Upper lobe of left lung (tissue), 6 donors: Measurements from ENCODE around the gene FGF1. TPM values are rescaled to one million over a fixed set of nuclear protein-coding genes. Genes with fewer than 3 reads are reported as not detected.
A peak's percentile ranks its signal among the peaks of the same experiment; 100 is the strongest.

ENCODE experiments used
- ATAC-seq, 2 donors: fragments of 200-7000 bp; cut with Tn5 transposase; one replicate each; pipeline ENCODE4 v1.9.1; 2022; ENCODE audit warnings: mild to moderate bottlenecking in 2 of 2, moderate library complexity in 2 of 2; ENCODE audit not compliant: low FRiP score in 2 of 2
- DNase-seq, 2 donors: peaks; one replicate each; pipeline ENCODE4 v3.0.0-alpha.2; 2019 to 2020
- H3K27ac ChIP-seq, 4 donors: fragments of 200-600 bp; sonication (generic); one replicate each; pipeline ENCODE4 v1.5.1; 2016 to 2019
- H3K27me3 ChIP-seq, 4 donors: fragments of 200-600 bp; sonication (generic); one replicate each; pipeline ENCODE4 v1.5.1; 2017 to 2019
- H3K36me3 ChIP-seq, 4 donors: fragments of 200-600 bp; sonication (generic); one replicate each; pipeline ENCODE4 v1.5.1; 2016 to 2019
- H3K4me1 ChIP-seq, 4 donors: fragments of 200-600 bp; sonication (generic); one replicate each; pipeline ENCODE4 v1.5.1; 2018 to 2019
- H3K4me3 ChIP-seq, 4 donors: fragments of 200-600 bp; sonication (generic); one replicate each; pipeline ENCODE4 v1.5.1; 2017 to 2019; ENCODE audit warnings: mild to moderate bottlenecking in 2 of 4, moderate library complexity in 1 of 4
- H3K9me3 ChIP-seq, 4 donors: fragments of 200-600 bp; sonication (generic); one replicate each; pipeline ENCODE4 v1.5.1; 2018 to 2019
- CTCF ChIP-seq, 6 experiments: fragments of 450-650 bp in 4 of 6; fragments of 200-600 bp in 2 of 6; sonication (generic) in 2 of 6; IDR thresholded peaks; one replicate each; pipeline ENCODE4 v1.5.1; 2016 to 2019; ENCODE audit warnings: antibody characterized with exemption in 6 of 6
- EP300 ChIP-seq, 4 donors: sonication (generic); formaldehyde crosslinking; IDR thresholded peaks; one replicate each; pipeline ENCODE4 v1.5.1; 2017; ENCODE audit warnings: antibody characterized with exemption in 4 of 4, control low read depth in 2 of 4
- POLR2A ChIP-seq, 4 donors: fragments of 450-650 bp; IDR thresholded peaks; one replicate each; pipeline ENCODE4 v1.5.1; 2016 to 2017; ENCODE audit warnings: antibody characterized with exemption in 4 of 4, mild to moderate bottlenecking in 2 of 4
- POLR2AphosphoS5 ChIP-seq, 2 donors: sonication (generic); formaldehyde crosslinking; IDR thresholded peaks; one replicate each; pipeline ENCODE4 v1.5.1; 2017; ENCODE audit warnings: antibody characterized with exemption in 2 of 2
- WGBS, 2 donors: methylation state at CpG; one replicate each; pipeline ENCODE4 v1.1.5; 2017 to 2018; 5-methylcytosine and 5-hydroxymethylcytosine counted together
- total RNA-seq, 6 donors: library from RNA; depleted of rRNA in 4 of 6; stranded (reverse); fragments of >200 nt in 4 of 6; gene quantifications; one replicate each; pipeline versions ENCODE4 v1.1.0 to v1.2.1, GENCODE V29; 2016 to 2021
- donor health status: DM: no; HTN: no; CAD: no; lungs with moderate emphysema.
- donor health status: DM: no; HTN: yes; CAD: no; lungs with severe emphysema.

Gene FGF1
- total RNA-seq, 6 donors from 2014 or later = 0.63 to 1.3 (median 0.77) TPM; not detected in 2

- H3K4me1 ChIP-seq = peaks cover 0 to 20% (median 6%) of the 10 kb centered on the region in 4 donors
- WGBS, 2 donors = 69 to 71% methylated on average over 7 of the region's 7 CpGs
- peak in 1 of 4 donors; percentile 63 for TF ChIP-seq EP300 (IDR thresholded peaks at IDR 0.05)
- no peak for TF ChIP-seq POLR2A (IDR thresholded peaks at IDR 0.05)
- peak in 1 of 2 donors; percentile 24 for TF ChIP-seq POLR2AphosphoS5 (IDR thresholded peaks at IDR 0.05)
- H3K27me3 ChIP-seq = no peaks in the 10 kb centered on the region
- H3K9me3 ChIP-seq = no peaks in the 10 kb centered on the region
- ATAC-seq (no peak), DNase-seq (peak in 1 of 2 donors; percentile 66)
- H3K36me3 ChIP-seq = no peaks in the 10 kb centered on the region
- H3K4me3 ChIP-seq = no peak overlapping the region
- H3K27ac ChIP-seq = peak overlapping the region in 2 of 4 donors; percentile 46 to 59
These were observed 77.8 kb downstream of the FGF1 start for GRCh38 chr5:142608081-142608480.

DNA sequence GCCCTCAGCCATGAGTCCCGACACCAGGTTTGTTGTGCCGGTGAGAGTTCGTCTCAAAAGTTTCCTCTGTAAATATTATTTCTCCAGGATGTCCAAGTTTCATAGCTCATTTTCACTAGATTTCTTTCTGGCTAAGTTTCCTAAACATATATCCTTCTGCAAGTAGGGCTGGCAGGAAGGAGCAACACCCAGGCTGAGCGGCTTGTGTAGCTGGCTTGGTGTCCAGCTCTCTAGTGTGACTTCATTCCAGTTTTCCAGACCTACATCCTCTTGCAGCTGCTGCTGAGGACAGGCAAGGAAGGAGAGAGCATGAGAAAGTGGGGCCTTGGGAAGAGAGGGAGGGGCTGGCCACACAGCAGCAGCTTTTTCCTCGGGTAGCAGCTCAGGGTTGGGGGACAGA is 80.3 kb downstream of the FGF1 start:
- H3K27me3 ChIP-seq = no peaks in the 10 kb centered on the region
- no peak for ATAC-seq
- H3K27ac ChIP-seq = no peak overlapping the region
- WGBS, 2 donors = 56 to 74% methylated on average over 5 of the region's 5 CpGs
- no peaks in the 10 kb centered on the region for H3K9me3 ChIP-seq
- TF ChIP-seq CTCF (IDR thresholded peaks at IDR 0.05) = no peak
- TF ChIP-seq EP300 (IDR thresholded peaks at IDR 0.05) = no peak
- no peak for TF ChIP-seq POLR2AphosphoS5 (IDR thresholded peaks at IDR 0.05)
- TF ChIP-seq POLR2A (IDR thresholded peaks at IDR 0.05) = no peak
- peaks cover 4 to 20% (median 9%) of the 10 kb centered on the region in 4 donors for H3K4me1 ChIP-seq
- no peak overlapping the region for H3K4me3 ChIP-seq
- no peaks in the 10 kb centered on the region for H3K36me3 ChIP-seq
- no peak for DNase-seq

DNA sequence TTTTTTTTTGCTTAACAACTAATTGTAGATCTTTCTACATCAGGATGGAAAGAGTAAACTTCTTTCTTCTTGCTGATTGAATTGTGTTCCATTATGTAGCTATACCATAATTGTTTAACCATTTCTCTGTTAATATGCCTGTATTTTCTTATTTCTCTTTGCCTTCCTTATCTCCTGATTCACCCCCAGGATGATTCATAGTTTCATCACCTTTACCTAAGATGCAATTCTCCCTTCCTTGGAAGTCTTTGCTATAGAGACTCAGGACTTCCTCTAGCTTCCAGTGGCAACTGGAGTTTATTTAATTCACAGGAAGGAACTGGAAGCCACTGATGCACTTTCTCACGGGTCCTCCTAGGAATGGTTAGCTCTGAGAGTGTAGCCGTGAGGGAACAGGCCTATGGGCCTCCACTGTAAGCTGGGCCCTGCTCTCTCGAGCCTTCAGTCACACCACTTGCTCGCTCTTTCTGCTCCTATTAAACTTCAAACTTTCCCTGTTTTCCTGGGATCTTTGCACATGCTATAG is 83.1 kb downstream of the FGF1 start:
- no peaks in the 10 kb centered on the region for H3K36me3 ChIP-seq
- WGBS, 2 donors = 62% methylated on average over 4 of the region's 4 CpGs
- peaks cover 4 to 15% (median 7%) of the 10 kb centered on the region in 4 donors for H3K4me1 ChIP-seq
- no peaks in the 10 kb centered on the region for H3K27me3 ChIP-seq
- ATAC-seq = no peak
- no peaks in the 10 kb centered on the region for H3K9me3 ChIP-seq
- H3K4me3 ChIP-seq = no peak overlapping the region
- no peak overlapping the region for H3K27ac ChIP-seq
- no peak for DNase-seq
- no peak for TF ChIP-seq EP300 (IDR thresholded peaks at IDR 0.05)
- TF ChIP-seq CTCF (IDR thresholded peaks at IDR 0.05) = no peak
- no peak for TF ChIP-seq POLR2AphosphoS5 (IDR thresholded peaks at IDR 0.05)
- TF ChIP-seq POLR2A (IDR thresholded peaks at IDR 0.05) = no peak

DNA sequence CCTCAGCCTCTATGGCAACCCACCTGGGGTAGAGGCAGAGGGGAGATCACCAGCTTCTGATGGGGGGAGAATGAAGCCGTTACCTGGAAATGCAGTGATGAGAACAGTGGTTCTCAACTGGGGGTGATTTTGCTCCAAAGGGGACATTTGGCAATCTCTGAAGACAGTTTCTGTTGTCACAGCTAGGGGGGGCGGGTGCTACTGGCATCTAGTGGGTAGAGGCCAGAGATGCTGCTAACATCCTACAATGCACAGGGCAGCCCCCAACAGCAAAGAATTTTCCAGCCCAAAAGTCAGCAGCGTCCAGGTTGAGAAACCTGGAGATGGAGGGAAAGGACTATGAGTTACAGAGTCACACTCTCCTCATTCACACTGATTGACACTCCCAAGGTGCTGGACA is 84.5 kb downstream of the FGF1 start:
- Histone ChIP-seq H3K4me3 (no peak overlapping the region), H3K4me1 (peaks cover 0 to 15% (median 5%) of the 10 kb centered on the region in 4 donors), H3K27ac (peak overlapping the region in 2 of 4 donors; percentile 22 to 57), H3K27me3 (no peaks in the 10 kb centered on the region), H3K9me3 (no peaks in the 10 kb centered on the region), H3K36me3 (no peaks in the 10 kb centered on the region)
- ATAC-seq = no peak
- 84 to 97% methylated on average over 3 of the region's 3 CpGs for WGBS, 2 donors
- DNase-seq = no peak
- TF ChIP-seq EP300 (IDR thresholded peaks at IDR 0.05) = no peak
- TF ChIP-seq POLR2AphosphoS5 (IDR thresholded peaks at IDR 0.05) = no peak
- TF ChIP-seq POLR2A (IDR thresholded peaks at IDR 0.05) = no peak
- no peak for TF ChIP-seq CTCF (IDR thresholded peaks at IDR 0.05)

GRCh38 chr5:142600611-142601358 is 85.1 kb downstream of the FGF1 start:
- DNase-seq (peak in 1 of 2 donors; percentile 26), ATAC-seq (peak; percentile 58 to 63)
- Histone ChIP-seq H3K36me3 (no peaks in the 10 kb centered on the region), H3K27ac (peak overlapping the region in 2 of 4 donors; percentile 22 to 57), H3K4me3 (peak overlapping the region in 2 of 4 donors; percentile 2 to 7), H3K4me1 (peaks cover 0 to 15% (median 4%) of the 10 kb centered on the region in 4 donors), H3K9me3 (no peaks in the 10 kb centered on the region), H3K27me3 (no peaks in the 10 kb centered on the region)
- 51 to 52% methylated on average over 20 of the region's 20 CpGs for WGBS, 2 donors
- TF ChIP-seq POLR2A (IDR thresholded peaks at IDR 0.05) = no peak
- TF ChIP-seq POLR2AphosphoS5 (IDR thresholded peaks at IDR 0.05) = peak in 1 of 2 donors; percentile 63
- TF ChIP-seq EP300 (IDR thresholded peaks at IDR 0.05) = peak in 1 of 4 donors; percentile 21
- TF ChIP-seq CTCF (IDR thresholded peaks at IDR 0.05) = peak in 1 of 6 experiments; percentile 18
